HCT116 (cell line): ENCODE data around the gene GFPT1. TPM values are rescaled to one million over a fixed set of nuclear protein-coding genes. Genes with fewer than 3 reads are reported as not detected.

Experiments
- ATAC-seq: fragments of 200-7000 bp; cut with Tn5 transposase; 2 replicates; pipeline ENCODE4 v1.9.1; 2020; ENCODE audit warnings: mild to moderate bottlenecking, moderate library complexity
- BruUV-seq: library from RNA; stranded (reverse); fragments of 400-500 nt; replicated peaks from 2 replicates; lab custom pipeline; 2021; lab: Mats Ljungman, UMichigan
- CTCF ChIA-PET: fragments of 300-600 bp; sonication (Branson Sonifier 250); formaldehyde crosslinking; loops from one replicate; lab custom pipeline; 2021; ENCODE audit warnings: antibody characterized with exemption; lab: Charles Lee
- POLR2A ChIA-PET: fragments of 300-600, 350-600 bp; sonication (Branson Sonifier 250); formaldehyde crosslinking; loops from one replicate; lab custom pipeline; 2021; ENCODE audit warnings: antibody characterized with exemption; lab: Charles Lee
- RAD21 ChIA-PET, 2 experiments: fragments of 300-600 bp; sonication (Branson Sonifier 250); formaldehyde crosslinking; loops; one replicate each; lab custom pipeline; 2023; ENCODE audit warnings: low total read pairs in 2 of 2; ENCODE audit not compliant: uncharacterized antibody in 2 of 2, unreplicated experiment in 2 of 2, low non-redundant PET in 1 of 2; lab: Charles Lee
- DNase-seq: peaks from one replicate; pipeline ENCODE4 v3.0.0-alpha.2; 2010; ENCODE audit warnings: low read depth, low spot score
- H2AFZ ChIP-seq: fragments of 200-600 bp; shearing (Covaris generic), sonication (generic); 2 replicates; pipeline ENCODE4 v1.6.1; 2017; ENCODE audit warnings: low read depth, mixed run types, mixed read lengths, antibody characterized with exemption, low read length; ENCODE audit not compliant: poor library complexity, severe bottlenecking
- H3K27ac ChIP-seq: 2 replicates; pipeline ENCODE4 v1.5.1; 2012; ENCODE audit warnings: low read depth, low read length
- H3K27me3 ChIP-seq: fragments of 200-600 bp; sonication (generic); 2 replicates; pipeline ENCODE4 v1.6.1; 2016; ENCODE audit warnings: mixed run types, low read length, mixed read lengths; ENCODE audit not compliant: insufficient read depth
- H3K36me3 ChIP-seq, 2 experiments: fragments of 200-500 bp in 1 of 2; fragments of 200-600 bp in 1 of 2; sonication (Bioruptor generic) in 1 of 2; sonication (generic) in 1 of 2; 2 replicates each; pipeline versions ENCODE4 v1.5.1 to v1.6.1; 2014 to 2016; ENCODE audit warnings: low read length in 2 of 2, inconsistent platforms in 1 of 2, mixed read lengths in 1 of 2, mixed run types in 1 of 2; ENCODE audit not compliant: insufficient read depth in 2 of 2, control insufficient read depth in 1 of 2
- H3K4me1 ChIP-seq, 2 experiments: fragments of 200-600 bp in 1 of 2; sonication (generic) in 1 of 2; 2 replicates each; pipeline versions ENCODE4 v1.5.1 to v1.6.1; 2012 to 2017; ENCODE audit warnings: low read length in 2 of 2, inconsistent platforms in 1 of 2, mild to moderate bottlenecking in 1 of 2, mixed read lengths in 1 of 2, mixed run types in 1 of 2, moderate library complexity in 1 of 2; ENCODE audit not compliant: insufficient read depth in 2 of 2, control insufficient read depth in 1 of 2
- H3K4me2 ChIP-seq: fragments of 200-600 bp; sonication (generic); 2 replicates; pipeline ENCODE4 v1.6.1; 2017; ENCODE audit warnings: mixed run types, low read length, mixed read lengths
- H3K4me3 ChIP-seq, 2 experiments: fragments of 200-600 bp in 1 of 2; sonication (generic) in 1 of 2; replicated peaks in 1 of 2; 2 replicates each; pipeline ENCODE4 v1.5.1; 2011 to 2016; ENCODE audit warnings: low read length in 2 of 2, control low read depth in 1 of 2, low read depth in 1 of 2, mild to moderate bottlenecking in 1 of 2, mixed read lengths in 1 of 2, mixed run types in 1 of 2
- H3K79me2 ChIP-seq: fragments of 200-600 bp; sonication (generic); 2 replicates; pipeline ENCODE4 v1.6.1; 2017; ENCODE audit warnings: mild to moderate bottlenecking, mixed run types, low read length, moderate library complexity, mixed read lengths; ENCODE audit not compliant: insufficient read depth
- H3K9ac ChIP-seq: fragments of 200-600 bp; sonication (generic); 2 replicates; pipeline ENCODE4 v1.6.1; 2016; ENCODE audit warnings: low read length, mixed read lengths
- H3K9me2 ChIP-seq: fragments of 200-600 bp; sonication (generic), shearing (Covaris generic); 2 replicates; pipeline ENCODE4 v1.6.1; 2017; ENCODE audit warnings: mixed run types, mild to moderate bottlenecking, moderate library complexity; ENCODE audit not compliant: insufficient read depth
- H3K9me3 ChIP-seq, 2 experiments: fragments of 200-500 bp in 1 of 2; fragments of 200-600 bp in 1 of 2; sonication (Bioruptor generic) in 1 of 2; sonication (generic) in 1 of 2; 2 replicates each; pipeline ENCODE4 v1.6.1; 2014 to 2017; ENCODE audit warnings: low read length in 2 of 2, mixed read lengths in 2 of 2, inconsistent platforms in 1 of 2, low read depth in 1 of 2, mild to moderate bottlenecking in 1 of 2, mixed run types in 1 of 2, moderate library complexity in 1 of 2; ENCODE audit not compliant: control insufficient read depth in 1 of 2, insufficient read depth in 1 of 2
- H4K20me1 ChIP-seq: fragments of 200-600 bp; sonication (generic), shearing (Covaris generic); 2 replicates; pipeline ENCODE4 v1.6.1; 2017; ENCODE audit warnings: mixed run types, mild to moderate bottlenecking, moderate library complexity; ENCODE audit not compliant: insufficient read depth
- CBX3 ChIP-seq: IDR thresholded peaks from 2 replicates; pipeline ENCODE4 v1.6.1; 2012; ENCODE audit warnings: low read depth
- CEBPB ChIP-seq: IDR thresholded peaks from 2 replicates; pipeline ENCODE4 v1.6.1; 2012; ENCODE audit warnings: low read depth
- EGR1 ChIP-seq: IDR thresholded peaks from 2 replicates; pipeline ENCODE4 v1.6.1; 2012; ENCODE audit warnings: low read depth
- EZH2 ChIP-seq: fragments of 200-600 bp; sonication (generic); IDR thresholded peaks from 2 replicates; pipeline ENCODE4 v1.6.1; 2017; ENCODE audit warnings: antibody characterized with exemption, mixed run types
- EZH2phosphoT487 ChIP-seq: fragments of 200-600 bp; IDR thresholded peaks from 2 replicates; pipeline ENCODE4 v1.6.1; 2018; ENCODE audit warnings: antibody characterized with exemption, borderline replicate concordance
- MAX ChIP-seq: IDR thresholded peaks from 2 replicates; pipeline ENCODE4 v1.6.1; 2012
- POLR2AphosphoS5 ChIP-seq: IDR thresholded peaks from 2 replicates; pipeline ENCODE4 v1.6.1; 2011; ENCODE audit warnings: mild to moderate bottlenecking, low read depth, low read length, moderate library complexity
- RAD21 ChIP-seq: IDR thresholded peaks from 2 replicates; pipeline ENCODE4 v1.6.1; 2012; ENCODE audit warnings: low read depth, mild to moderate bottlenecking
- SIN3A ChIP-seq: IDR thresholded peaks from 2 replicates; pipeline ENCODE4 v1.6.1; 2012; ENCODE audit warnings: low read depth
- TCF7L2 ChIP-seq: IDR thresholded peaks from 2 replicates; pipeline ENCODE4 v1.7.0; 2011; ENCODE audit warnings: borderline replicate concordance, inconsistent platforms; ENCODE audit not compliant: insufficient read depth, insufficient read length; ENCODE audit errors: extremely low read depth
- YY1 ChIP-seq: IDR thresholded peaks from 2 replicates; pipeline ENCODE4 v1.6.1; 2011; ENCODE audit warnings: low read length, low read depth, moderate library complexity, mild to moderate bottlenecking; ENCODE audit not compliant: insufficient replicate concordance; ENCODE audit errors: extremely low read depth
- ZFX ChIP-seq: fragments of 450-650 bp; IDR thresholded peaks from 2 replicates; pipeline ENCODE4 v1.6.1; 2017
- intact Hi-C: fragments of 100-400 bp; cut with micrococcal nuclease; formaldehyde crosslinking; loops from 2 replicates; pipeline ENCODE4 v1.10.0; 2022
- total RNA-seq: library from RNA; stranded (reverse); gene quantifications from one replicate; pipeline ENCODE4 v1.2.1, GENCODE V29; 2021; ENCODE audit not compliant: unreplicated experiment
- TF ChIP-seq, protein P1 (sequence below), 3 experiments: fragments of 200-600 bp in 1 of 3; sonication (generic) in 1 of 3; IDR thresholded peaks in 2 of 3; conservative IDR thresholded peaks in 1 of 3; 2 replicates each; pipeline ENCODE4 v1.5.1; 2012 to 2017; ENCODE audit warnings: low read depth in 2 of 3, low read length in 2 of 3, antibody characterized with exemption in 1 of 3, borderline replicate concordance in 1 of 3, control low read depth in 1 of 3, mild to moderate bottlenecking in 1 of 3, mixed read lengths in 1 of 3, mixed run types in 1 of 3, moderate library complexity in 1 of 3; ENCODE audit not compliant: insufficient read depth in 1 of 3

The GFPT1 gene
- total RNA-seq, 1 experiment from 2014 or later = 62.4 TPM

GRCh38 chr2:69315160-69315761, 71.8 kb downstream of the GFPT1 start:
- H3K9me2 ChIP-seq = no peaks in the 10 kb centered on the region
- ChIA-PET POLR2A (no interaction called here), RAD21 (no interaction called here), CTCF (no interaction called here)
- no peak overlapping the region for H3K4me3 ChIP-seq
- no peak for TF ChIP-seq CBX3
- TF ChIP-seq EZH2 = no peak
- TF ChIP-seq, protein P1, sequence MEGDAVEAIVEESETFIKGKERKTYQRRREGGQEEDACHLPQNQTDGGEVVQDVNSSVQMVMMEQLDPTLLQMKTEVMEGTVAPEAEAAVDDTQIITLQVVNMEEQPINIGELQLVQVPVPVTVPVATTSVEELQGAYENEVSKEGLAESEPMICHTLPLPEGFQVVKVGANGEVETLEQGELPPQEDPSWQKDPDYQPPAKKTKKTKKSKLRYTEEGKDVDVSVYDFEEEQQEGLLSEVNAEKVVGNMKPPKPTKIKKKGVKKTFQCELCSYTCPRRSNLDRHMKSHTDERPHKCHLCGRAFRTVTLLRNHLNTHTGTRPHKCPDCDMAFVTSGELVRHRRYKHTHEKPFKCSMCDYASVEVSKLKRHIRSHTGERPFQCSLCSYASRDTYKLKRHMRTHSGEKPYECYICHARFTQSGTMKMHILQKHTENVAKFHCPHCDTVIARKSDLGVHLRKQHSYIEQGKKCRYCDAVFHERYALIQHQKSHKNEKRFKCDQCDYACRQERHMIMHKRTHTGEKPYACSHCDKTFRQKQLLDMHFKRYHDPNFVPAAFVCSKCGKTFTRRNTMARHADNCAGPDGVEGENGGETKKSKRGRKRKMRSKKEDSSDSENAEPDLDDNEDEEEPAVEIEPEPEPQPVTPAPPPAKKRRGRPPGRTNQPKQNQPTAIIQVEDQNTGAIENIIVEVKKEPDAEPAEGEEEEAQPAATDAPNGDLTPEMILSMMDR (IDR thresholded peaks at IDR 0.05 in 2 of 3, conservative IDR thresholded peaks at IDR 0.05 in 1 of 3; ENCODE audit: borderline replicate concordance in 1 of 3, insufficient read depth in 1 of 3, low read depth in 2 of 3, low read length in 2 of 3) = no peak
- DNase-seq (no peak), ATAC-seq (no peak)
- no peaks in the 10 kb centered on the region for H4K20me1 ChIP-seq
- H3K9me3 ChIP-seq = no peaks in the 10 kb centered on the region
- BruUV-seq = no TSS peak
- no peak overlapping the region for H2AFZ ChIP-seq
- H3K4me2 ChIP-seq = no peak overlapping the region
- peaks cover 0 to 1% of the 10 kb centered on the region in 2 experiments; a peak in 1 of 4 replicates for H3K4me1 ChIP-seq
- H3K36me3 ChIP-seq = no peaks in the 10 kb centered on the region
- H3K79me2 ChIP-seq = no peaks in the 10 kb centered on the region
- intact Hi-C loops = no loop called here
- H3K27ac ChIP-seq = no peak overlapping the region
- no peak overlapping the region for H3K9ac ChIP-seq
- H3K27me3 ChIP-seq = no peaks in the 10 kb centered on the region

- intact Hi-C loops = no loop called here
- H3K36me3 ChIP-seq = no peaks in the 10 kb centered on the region
- no peak overlapping the region for H2AFZ ChIP-seq
- H3K79me2 ChIP-seq = no peaks in the 10 kb centered on the region
- POLR2A ChIA-PET = no interaction called here
- no peak overlapping the region for H3K9ac ChIP-seq
- no peak for ATAC-seq
- no peaks in the 10 kb centered on the region for H3K27me3 ChIP-seq
- H3K4me2 ChIP-seq = no peak overlapping the region
- peaks cover 4 to 12% of the 10 kb centered on the region in 2 experiments; a peak in 1 of 4 replicates for H3K4me1 ChIP-seq
- no peak for DNase-seq
- H3K9me2 ChIP-seq = no peaks in the 10 kb centered on the region
- no peak overlapping the region for H3K4me3 ChIP-seq
- H3K27ac ChIP-seq = no peak overlapping the region
- RAD21 ChIA-PET = no interaction called here
- CTCF ChIA-PET = no interaction called here
- H4K20me1 ChIP-seq = no peaks in the 10 kb centered on the region
- BruUV-seq = no TSS peak
- H3K9me3 ChIP-seq = no peaks in the 10 kb centered on the region
- no peak for TF ChIP-seq CEBPB
- no peak for TF ChIP-seq MAX
- no peak for TF ChIP-seq TCF7L2
- no peak for TF ChIP-seq YY1
- TF ChIP-seq ZFX = no peak
- no peak for TF ChIP-seq POLR2AphosphoS5
- TF ChIP-seq SIN3A = no peak
- TF ChIP-seq, protein P1 (IDR thresholded peaks at IDR 0.05 in 2 of 3, conservative IDR thresholded peaks at IDR 0.05 in 1 of 3; ENCODE audit: borderline replicate concordance in 1 of 3, insufficient read depth in 1 of 3, low read depth in 2 of 3, low read length in 2 of 3) = no peak
- no peak for TF ChIP-seq RAD21
- no peak for TF ChIP-seq EGR1
- no peak for TF ChIP-seq EZH2phosphoT487
- no peak for TF ChIP-seq EZH2
These were observed 76.0 kb downstream of the GFPT1 start for GRCh38 chr2:69311024-69311416.
